HG03520 (cell line): ENCODE measurements around the gene RFPL4A.
"Not testable (repeated sequence)": the region's sequence is repeated elsewhere in the genome, so short reads cannot be mapped to it uniquely, and the experiment has no call there.

Experiments used
- ATAC-seq: cut with Tn5 transposase; IDR thresholded peaks from one replicate; pipeline ENCODE4 v1.9.1; 2021; ENCODE audit warnings: mild to moderate bottlenecking, moderate library complexity; ENCODE audit not compliant: unreplicated experiment

The RFPL4A gene

DNA sequence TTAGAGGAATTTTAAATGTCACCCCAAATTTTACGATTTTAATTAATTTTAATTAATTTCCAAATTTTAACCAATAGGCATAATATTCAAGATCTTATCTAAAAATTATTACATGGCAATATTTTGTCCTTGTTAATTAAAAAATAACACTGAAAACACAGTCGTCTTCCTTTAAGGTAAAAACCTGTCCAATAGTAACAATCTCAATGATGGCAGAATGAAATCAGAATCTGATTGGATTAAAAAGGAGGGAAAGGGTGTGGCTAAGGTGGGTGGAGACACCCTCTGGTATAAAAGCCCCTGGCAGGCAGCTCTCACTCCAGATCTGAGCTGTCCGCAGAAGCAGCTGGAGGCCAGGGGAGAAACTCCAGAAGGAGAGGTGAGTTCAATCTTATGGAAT lies at the start of gene RFPL4A:
Gene RFPL4A (plus strand): TSS at position 301 of the 400 bp plus-strand sequence. CDS start 2,704 bp downstream, outside the sequence.
- ATAC-seq: not testable (repeated sequence)

- no peak for ATAC-seq
Observed at GRCh38 chr19:55711719-55712118, 47.2 kb upstream of the RFPL4A start.

GRCh38 chr19:55712804-55713631 lies 45.9 kb upstream of the RFPL4A start:
- ATAC-seq: no peak

DNA sequence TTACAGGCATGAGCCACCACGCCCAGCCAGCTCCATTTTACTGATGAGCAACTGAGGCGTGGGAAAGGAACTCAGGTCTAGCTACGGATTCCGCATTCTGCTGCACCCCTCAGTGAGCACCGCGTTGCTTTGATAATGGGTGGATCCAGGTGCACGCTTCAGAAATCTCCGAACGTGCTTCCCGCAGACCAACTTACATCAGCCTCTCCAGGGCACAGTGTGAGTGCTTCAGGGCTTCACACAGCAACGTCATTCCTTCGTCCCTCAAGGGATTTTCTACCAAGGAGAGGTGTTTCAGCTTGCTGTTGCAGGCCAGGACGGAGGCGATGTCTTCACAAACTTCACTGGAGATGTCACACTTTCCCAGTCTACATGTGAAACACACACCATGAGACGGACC lies 42.4 kb upstream of the RFPL4A start:
- no peak for ATAC-seq

DNA sequence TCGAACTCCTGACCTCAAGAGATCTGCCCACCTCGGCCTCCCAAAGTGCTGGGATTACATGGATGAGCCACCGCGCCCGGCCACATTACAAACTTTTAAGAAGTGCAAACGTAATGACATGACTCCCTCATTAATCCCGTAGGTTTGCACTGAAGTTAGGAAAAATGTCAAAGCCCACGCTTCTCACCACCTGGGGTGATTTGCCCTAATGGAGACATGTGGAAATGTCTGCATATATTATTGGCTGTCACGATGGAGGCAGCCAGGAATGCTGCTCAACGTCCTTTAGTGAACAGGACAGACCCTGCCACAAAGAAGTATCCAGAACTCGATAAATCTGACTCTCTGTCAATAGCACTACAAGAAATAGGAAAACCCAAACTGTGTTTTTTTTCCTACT lies 41.6 kb upstream of the RFPL4A start:
- no peak for ATAC-seq

- not testable (repeated sequence) for ATAC-seq
Observed at GRCh38 chr19:55717879-55718711, 40.8 kb upstream of the RFPL4A start.

DNA sequence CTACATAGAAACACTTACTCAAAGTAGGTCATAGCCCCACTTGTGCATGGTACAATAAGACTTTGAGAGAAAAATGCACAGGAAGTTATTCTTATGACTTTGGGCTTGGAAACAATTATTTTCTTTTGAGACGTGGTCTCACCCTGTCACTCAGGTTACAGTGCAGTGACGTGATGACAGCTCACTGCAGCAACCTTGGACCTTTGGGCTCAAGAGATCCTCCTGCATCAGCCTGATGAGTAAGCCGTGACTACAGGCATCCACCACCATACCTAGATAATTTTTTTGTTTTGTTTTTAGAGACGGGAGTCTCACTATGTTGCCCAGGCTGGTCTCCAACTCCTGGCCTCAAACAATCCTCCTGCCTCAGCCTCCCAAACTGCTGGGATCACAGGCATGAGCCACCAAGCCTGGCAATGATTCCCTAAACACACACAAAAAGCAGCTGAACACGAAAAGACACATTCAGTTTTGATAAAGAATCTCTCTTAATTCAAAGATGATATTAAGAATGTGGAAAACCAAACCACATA lies 38.6 kb upstream of the RFPL4A start:
- ATAC-seq: no peak

DNA sequence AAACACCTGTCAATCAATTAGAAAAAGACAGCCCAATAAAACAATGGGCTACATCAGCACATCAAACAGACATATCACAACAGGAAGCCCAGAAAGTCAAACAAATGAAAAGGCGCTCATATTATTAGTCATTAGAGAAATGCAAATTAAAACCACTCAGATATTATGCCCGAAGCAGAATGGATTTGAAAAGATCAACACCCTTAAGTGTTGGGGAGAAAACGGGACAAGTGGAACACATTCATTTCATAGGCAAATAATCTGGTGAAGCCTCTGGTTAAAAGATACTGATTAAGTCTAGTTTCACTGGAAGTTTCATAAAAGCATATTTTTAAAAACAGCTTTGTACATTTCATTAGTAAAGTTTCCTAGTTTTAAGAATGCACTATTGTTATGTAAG lies 38.1 kb upstream of the RFPL4A start:
- no peak for ATAC-seq

DNA sequence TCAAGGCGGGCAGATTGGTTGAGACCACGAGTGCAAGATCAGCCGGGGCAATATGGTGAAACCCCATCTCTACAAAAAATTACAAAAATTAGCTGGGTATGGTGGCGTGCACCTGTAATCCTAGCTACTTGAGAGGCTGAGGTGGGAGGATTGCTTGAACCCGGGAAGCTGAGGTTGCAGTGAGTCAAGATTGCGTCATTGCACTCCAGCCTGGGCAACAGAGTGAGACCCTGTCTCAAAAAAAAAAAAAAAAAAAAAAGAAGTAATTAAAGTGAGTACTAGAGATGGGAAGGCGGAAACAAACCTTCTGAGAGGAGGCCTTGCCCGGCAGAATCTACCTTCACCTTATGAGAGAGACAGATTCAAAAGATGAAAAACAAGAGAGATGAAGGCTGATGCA lies 35.4 kb upstream of the RFPL4A start:
- ATAC-seq: no peak

GRCh38 chr19:55730378-55730777 lies 28.5 kb upstream of the RFPL4A start:
- not testable (repeated sequence) for ATAC-seq

DNA sequence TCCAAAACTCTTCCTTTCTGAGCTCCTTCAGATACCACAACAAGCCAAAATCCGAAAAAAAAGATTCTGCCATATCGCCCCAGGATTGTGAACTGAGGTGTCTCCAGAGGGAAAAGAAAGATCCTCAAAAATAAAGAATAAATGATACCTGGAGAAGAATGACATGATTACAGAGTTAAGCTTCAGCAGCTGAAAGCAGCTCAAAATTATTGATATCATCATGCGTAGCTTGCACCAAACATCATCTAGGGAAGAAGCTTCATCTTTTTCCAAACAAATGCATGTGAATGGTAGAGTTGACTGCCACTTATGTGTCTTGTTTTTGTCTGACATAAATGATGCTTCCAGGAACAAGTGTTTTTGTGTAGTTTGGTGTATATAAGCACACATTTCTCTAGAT lies 20.6 kb upstream of the RFPL4A start, which contains the start of gene NLRP9:
Gene NLRP9 (minus strand): TSS at position 101 of the 400 bp plus-strand sequence. CDS start 28 bp downstream, at position 73.
- no peak for ATAC-seq

- no peak for ATAC-seq
Observed at GRCh38 chr19:55750715-55751114, 8.2 kb upstream of the RFPL4A start.

DNA sequence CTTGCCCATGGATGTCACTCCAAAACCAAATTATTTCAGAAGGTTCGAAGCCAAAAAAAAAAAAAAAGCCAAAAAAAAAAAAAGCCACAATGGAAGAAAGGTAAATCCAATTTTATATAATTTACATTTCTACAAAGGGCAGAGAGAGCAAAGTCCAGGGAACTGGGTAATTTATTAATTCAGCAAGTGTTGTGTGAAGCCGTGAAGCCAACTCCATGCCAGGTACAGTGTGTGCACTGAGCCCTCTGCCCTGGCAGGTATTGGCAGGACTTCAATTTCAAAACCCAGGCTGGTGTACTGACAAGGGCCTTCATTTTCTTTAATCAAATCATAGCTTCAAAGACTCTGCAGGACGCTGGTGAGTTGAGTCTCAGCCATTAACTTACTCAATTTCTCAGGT lies 5.5 kb upstream of the RFPL4A start:
- no peak for ATAC-seq

- not testable (repeated sequence) for ATAC-seq
Observed at GRCh38 chr19:55756808-55757207, 2.1 kb upstream of the RFPL4A start.

- no peak for ATAC-seq
Observed at GRCh38 chr19:55766466-55766865, 7.6 kb downstream of the RFPL4A start.

DNA sequence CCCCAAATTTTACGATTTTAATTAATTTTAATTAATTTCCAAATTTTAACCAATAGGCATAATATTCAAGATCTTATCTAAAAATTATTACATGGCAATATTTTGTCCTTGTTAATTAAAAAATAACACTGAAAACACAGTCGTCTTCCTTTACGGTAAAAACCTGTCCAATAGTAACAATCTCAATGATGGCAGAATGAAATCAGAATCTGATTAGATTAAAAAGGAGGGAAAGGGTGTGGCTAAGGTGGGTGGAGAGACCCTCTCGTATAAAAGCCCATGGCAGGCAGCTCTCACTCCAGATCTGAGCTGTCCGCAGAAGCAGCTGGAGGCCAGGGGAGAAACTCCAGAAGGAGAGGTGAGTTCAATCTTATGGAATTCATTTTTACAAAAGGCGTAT lies 9.9 kb downstream of the RFPL4A start, which contains the start of gene RFPL4AL1:
Gene RFPL4AL1 (plus strand): TSS at position 301 of the 400 bp plus-strand sequence. CDS start 2,687 bp downstream, outside the sequence.
- ATAC-seq: not testable (repeated sequence)

DNA sequence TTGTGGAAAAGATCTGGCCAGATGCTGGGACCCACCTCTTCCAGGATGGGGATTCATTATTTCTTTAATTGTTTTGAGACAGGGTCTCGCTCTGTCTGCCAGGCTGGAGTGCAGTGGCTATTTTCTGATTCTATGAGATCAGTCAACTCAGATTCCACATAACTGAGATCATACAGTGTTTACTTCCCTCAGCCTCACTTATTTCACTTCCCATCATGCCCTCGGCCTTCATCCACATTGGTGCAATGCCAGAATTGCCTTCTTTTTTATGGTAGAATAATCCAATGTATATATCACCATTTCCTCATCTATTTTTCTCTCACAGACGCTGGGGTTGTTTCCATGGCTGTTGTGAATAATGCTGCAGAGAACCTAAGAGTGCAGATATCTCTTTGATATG lies 10.7 kb downstream of the RFPL4A start:
- ATAC-seq: not testable (repeated sequence)

GRCh38 chr19:55777528-55777927 lies 18.6 kb downstream of the RFPL4A start:
- ATAC-seq: no peak

DNA sequence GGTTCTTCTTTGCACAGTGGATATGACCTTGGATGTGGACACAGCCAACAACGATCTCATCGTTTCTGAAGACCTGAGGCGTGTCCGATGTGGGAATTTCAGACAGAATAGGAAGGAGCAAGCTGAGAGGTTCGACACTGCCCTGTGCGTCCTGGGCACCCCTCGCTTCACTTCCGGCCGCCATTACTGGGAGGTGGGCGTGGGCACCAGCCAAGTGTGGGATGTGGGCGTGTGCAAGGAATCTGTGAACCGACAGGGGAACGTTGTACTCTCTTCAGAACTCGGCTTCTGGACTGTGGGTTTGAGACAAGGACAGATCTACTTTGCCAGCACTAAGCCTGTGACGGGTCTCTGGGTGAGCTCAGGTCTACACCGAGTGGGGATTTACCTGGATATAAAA lies 19.4 kb downstream of the RFPL4A start:
- ATAC-seq: no peak

DNA sequence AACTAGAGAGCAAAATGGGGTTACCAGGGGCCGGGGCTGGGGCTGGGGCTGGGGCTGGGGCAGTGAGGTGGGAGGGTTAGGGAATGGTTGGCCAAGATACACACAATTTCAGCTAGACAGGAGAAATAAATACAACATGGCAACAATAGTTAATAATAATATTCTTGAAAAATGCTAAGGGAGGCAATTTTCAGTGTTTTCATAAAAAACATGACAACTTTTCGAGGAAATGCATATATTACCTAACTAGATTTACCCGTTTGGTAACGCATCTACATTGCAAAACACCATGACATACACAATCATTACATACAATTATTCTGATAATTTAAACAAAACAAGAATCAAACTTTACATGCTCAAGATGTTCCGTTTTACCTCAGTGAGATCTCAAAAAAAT lies 22.2 kb downstream of the RFPL4A start:
- no peak for ATAC-seq

GRCh38 chr19:55795021-55795420 lies 36.1 kb downstream of the RFPL4A start:
- no peak for ATAC-seq
